Left ventricle myocardium inferior (tissue), 1 donor: Measurements from ENCODE around the gene BMP6. TPM values are rescaled to one million over a fixed set of nuclear protein-coding genes. Genes with fewer than 3 reads are reported as not detected.

Source experiments
- DNase-seq: peaks from one replicate; pipeline ENCODE4 v3.0.0-alpha.2; 2020
- H3K27ac ChIP-seq: fragments of 200-600 bp; replicated peaks from 2 replicates; pipeline ENCODE4 v1.8.0; 2021
- H3K27me3 ChIP-seq: fragments of 200-600 bp; 2 replicates; pipeline ENCODE4 v1.8.0; 2021; ENCODE audit warnings: low read depth
- H3K36me3 ChIP-seq: fragments of 200-600 bp; 2 replicates; pipeline ENCODE4 v1.8.0; 2021
- H3K4me1 ChIP-seq: fragments of 200-600 bp; 2 replicates; pipeline ENCODE4 v1.8.0; 2021
- H3K4me3 ChIP-seq: fragments of 200-600 bp; 2 replicates; pipeline ENCODE4 v1.8.0; 2021; ENCODE audit warnings: mild to moderate bottlenecking, moderate library complexity
- H3K9me3 ChIP-seq: fragments of 200-600 bp; replicated peaks from 2 replicates; pipeline ENCODE4 v1.8.0; 2021
- CTCF ChIP-seq: fragments of 200-600 bp; IDR thresholded peaks from 2 replicates; pipeline ENCODE4 v1.8.0; 2021; ENCODE audit warnings: antibody characterized with exemption, mild to moderate bottlenecking, borderline replicate concordance
- intact Hi-C: fragments of 100-400 bp; cut with micrococcal nuclease; formaldehyde crosslinking; loops from one replicate; pipeline ENCODE4 v1.11.0; 2022
- long read RNA-seq: library from polyadenylated mRNA; unstranded; transcript quantifications from one replicate; pipeline ENCODE4 v2.0.0, GENCODE V29; 2021
- total RNA-seq: library from RNA; stranded (reverse); fragmentation: NEBNext Ultra II Directional; extraction: Animal tissue kit (Norgen Biotek cat#: 25700); gene quantifications from one replicate; pipeline ENCODE4 v1.2.1, GENCODE V29; 2021
- donor health status: DM: no; HTN: yes; CAD: no; lungs with severe emphysema.

Gene BMP6
- 5.2 TPM for total RNA-seq
- long read RNA-seq, transcript BMP6-201 (7 exons, 2,780 nt), result major isoform, 7 of 9 reads
- long read RNA-seq, partial matches to known transcripts, result 0 of 9 reads
- long read RNA-seq, other reads (novel, unspliced or antisense), result 2 of 9 reads

GRCh38 chr6:7725849-7726415, at the start of gene BMP6:
Gene BMP6 (plus strand): TSS chr6:7726099. CDS start chr6:7726956, 857 bp downstream.
- Histone ChIP-seq H3K27me3 (peaks cover 78% of the 10 kb centered on the region), H3K4me1 (peaks cover 62% of the 10 kb centered on the region), H3K27ac (no peak within 1 kb of the TSS), H3K9me3 (no peaks in the 10 kb centered on the region), H3K4me3 (peak within 1 kb of the TSS; percentile 81), H3K36me3 (no peaks in the 10 kb centered on the region)
- DNase-seq, result peak; percentile 86
- no peak for TF ChIP-seq CTCF
- intact Hi-C loops, result no loop called here

GRCh38 chr6:7677229-7677628, 48.7 kb upstream of the BMP6 start:
- DNase-seq, result no peak
- intact Hi-C loops, result no loop called here

GRCh38 chr6:7680393-7681075, 45.4 kb upstream of the BMP6 start:
- no peak for DNase-seq
- TF ChIP-seq CTCF, result no peak
- Histone ChIP-seq H3K27ac (no peak overlapping the region), H3K9me3 (no peaks in the 10 kb centered on the region), H3K36me3 (no peaks in the 10 kb centered on the region), H3K27me3 (peaks cover 91% of the 10 kb centered on the region), H3K4me1 (no peaks in the 10 kb centered on the region), H3K4me3 (no peak overlapping the region)
- intact Hi-C loops, result no loop called here

More at GRCh38 chr6:7677229-7677628, 48.7 kb upstream of the BMP6 start:
- Histone ChIP-seq H3K4me1 (peaks cover 19% of the 10 kb centered on the region), H3K27me3 (peaks cover 91% of the 10 kb centered on the region), H3K9me3 (no peaks in the 10 kb centered on the region), H3K27ac (no peak overlapping the region), H3K36me3 (no peaks in the 10 kb centered on the region), H3K4me3 (no peak overlapping the region)
- TF ChIP-seq CTCF, result no peak

GRCh38 chr6:7681449-7681848, 44.5 kb upstream of the BMP6 start:
- intact Hi-C loops, result no loop called here
- Histone ChIP-seq H3K36me3 (no peaks in the 10 kb centered on the region), H3K4me1 (no peaks in the 10 kb centered on the region), H3K9me3 (no peaks in the 10 kb centered on the region), H3K27ac (no peak overlapping the region), H3K4me3 (no peak overlapping the region), H3K27me3 (peaks cover 91% of the 10 kb centered on the region)
- DNase-seq, result no peak
- TF ChIP-seq CTCF, result no peak

GRCh38 chr6:7684076-7684475, 41.8 kb upstream of the BMP6 start:
- no peak for TF ChIP-seq CTCF
- no peaks in the 10 kb centered on the region for H3K9me3 ChIP-seq
- no peak for DNase-seq
- H3K36me3 ChIP-seq, result no peaks in the 10 kb centered on the region
- no peak overlapping the region for H3K4me3 ChIP-seq
- H3K27ac ChIP-seq, result no peak overlapping the region
- intact Hi-C loops, result no loop called here
- no peaks in the 10 kb centered on the region for H3K4me1 ChIP-seq
- H3K27me3 ChIP-seq, result peaks cover 86% of the 10 kb centered on the region
